Astrocyte (in vitro differentiated cells and primary cell): ENCODE results near the gene AHSA1.

Experiments
- CTCF ChIP-seq: IDR thresholded peaks from 2 replicates; pipeline ENCODE4 v1.5.1; 2011; ENCODE audit warnings: low read depth, mild to moderate bottlenecking, inconsistent platforms, low read length, moderate library complexity; ENCODE audit not compliant: insufficient read depth
- EZH2 ChIP-seq: IDR thresholded peaks from 2 replicates; pipeline ENCODE4 v1.6.1; 2012; ENCODE audit warnings: mild to moderate bottlenecking, low read length, inconsistent platforms; ENCODE audit not compliant: insufficient read depth

GRCh38 chr14:77507762-77508161 is 49.9 kb downstream of the AHSA1 start:
- TF ChIP-seq CTCF = no peak
- TF ChIP-seq EZH2 = no peak
